ENCODE results near the gene MXD1. TPM values are rescaled to one million over a fixed set of nuclear protein-coding genes. Genes with fewer than 3 reads are reported as not detected.

The MXD1 gene
- total RNA-seq, 1 donor from 2014 or later = 3.3 TPM

Other genes with a start within 250 kb of the MXD1 start
- 29.4 TPM for gene ANXA4, start 173.0 kb upstream of the MXD1 start, total RNA-seq (ENCODE audit: unreplicated experiment)
- gene GMCL1, start 85.4 kb upstream of the MXD1 start, total RNA-seq (ENCODE audit: unreplicated experiment) = 8.6 TPM
- 37.0 TPM for gene SNRNP27, start 21.2 kb upstream of the MXD1 start, total RNA-seq (ENCODE audit: unreplicated experiment)
- gene ASPRV1, start 46.5 kb downstream of the MXD1 start, total RNA-seq (ENCODE audit: unreplicated experiment) = 0.87 TPM
- 302 TPM for gene PCBP1, start 172.4 kb downstream of the MXD1 start, total RNA-seq (ENCODE audit: unreplicated experiment)

Measured in endothelial cell (in vitro differentiated cells).